GM12878 (cell line): Measurements from ENCODE around the gene TCERG1L. TPM values are rescaled to one million over a fixed set of nuclear protein-coding genes. Genes with fewer than 3 reads are reported as not detected.
A peak's percentile ranks its signal among the peaks of the same experiment; 100 is the strongest.

ENCODE experiments used
- ATAC-seq: fragments of 200-7000 bp; cut with Tn5 transposase; 3 replicates; pipeline ENCODE4 v1.9.1; 2020; ENCODE audit warnings: mild to moderate bottlenecking, moderate library complexity
- BruUV-seq: library from RNA; stranded (reverse); fragments of 400-500 nt; replicated peaks from 2 replicates; lab custom pipeline; 2021; lab: Mats Ljungman, UMichigan
- CTCF ChIA-PET: fragments of 300-600 bp; sonication (Branson Sonifier 250); formaldehyde crosslinking; extraction: SDS; loops from one replicate; lab custom pipeline; 2021; ENCODE audit warnings: inconsistent platforms; lab: Yijun Ruan, JAX
- POLR2A ChIA-PET: fragments of 350-600 bp; formaldehyde crosslinking; extraction: SDS; loops from one replicate; lab custom pipeline; 2021; ENCODE audit warnings: inconsistent platforms; lab: Charles Lee
- RAD21 ChIA-PET: fragments of 300-600 bp; sonication (Branson Sonifier 250); formaldehyde crosslinking; loops from one replicate; lab custom pipeline; 2023; ENCODE audit warnings: antibody characterized with exemption; ENCODE audit not compliant: unreplicated experiment; lab: Charles Lee
- SMC1A ChIA-PET: fragments of 300-600 bp; sonication (Branson Sonifier 250); formaldehyde crosslinking; loops from one replicate; lab custom pipeline; 2023; ENCODE audit not compliant: unreplicated experiment, uncharacterized antibody; lab: Charles Lee
- DNase-seq: peaks from one replicate; pipeline ENCODE4 v3.0.0-alpha.2; 2011; ENCODE audit warnings: low read depth, low spot score
- FAIRE-seq: peaks from 3 replicates; lab custom pipeline; 2011; peaks lifted over from hg19 to GRCh38; lab: Jason Lieb, UNC
- H2AFZ ChIP-seq: 2 replicates; pipeline ENCODE4 v1.6.0; 2011; ENCODE audit warnings: low read depth, low read length, control low read depth; ENCODE audit not compliant: control insufficient read depth
- H3K27ac ChIP-seq: 2 replicates; pipeline ENCODE4 v1.5.1; 2011; ENCODE audit warnings: control low read depth; ENCODE audit not compliant: control insufficient read depth, insufficient read depth
- H3K27me3 ChIP-seq, 2 experiments: replicated peaks in 1 of 2; 2 replicates each; pipeline versions ENCODE4 v1.6.0 to v1.6.1; 2011; ENCODE audit warnings: low read length in 1 of 2; ENCODE audit not compliant: control insufficient read depth in 2 of 2, insufficient read depth in 2 of 2
- H3K36me3 ChIP-seq, 2 experiments: 2 replicates each; pipeline ENCODE4 v1.5.1; 2011; ENCODE audit warnings: low read length in 1 of 2; ENCODE audit not compliant: control insufficient read depth in 2 of 2, insufficient read depth in 2 of 2
- H3K4me1 ChIP-seq: 2 replicates; pipeline ENCODE4 v1.6.1; 2011; ENCODE audit warnings: mild to moderate bottlenecking, low read length, moderate library complexity, mixed read lengths; ENCODE audit not compliant: control insufficient read depth, insufficient read depth
- H3K4me2 ChIP-seq: 2 replicates; pipeline ENCODE4 v1.6.0; 2011; ENCODE audit warnings: control low read depth; ENCODE audit not compliant: control insufficient read depth, insufficient read depth
- H3K4me3 ChIP-seq: fragments of 200-600 bp; sonication (generic); 2 replicates; pipeline ENCODE4 v1.5.1; 2016
- H3K79me2 ChIP-seq: 2 replicates; pipeline ENCODE4 v1.6.0; 2011; ENCODE audit warnings: low read length; ENCODE audit not compliant: control insufficient read depth, insufficient read depth
- H3K9ac ChIP-seq: 2 replicates; pipeline ENCODE4 v1.8.0; 2011; ENCODE audit warnings: low read length, control low read depth, mixed read lengths; ENCODE audit not compliant: control insufficient read depth, insufficient read depth
- H3K9me3 ChIP-seq: replicated peaks from 3 replicates; pipeline ENCODE4 v1.5.1; 2011; ENCODE audit warnings: mild to moderate bottlenecking, low read length; ENCODE audit not compliant: control insufficient read depth, insufficient read depth
- H4K20me1 ChIP-seq: 2 replicates; pipeline ENCODE4 v1.6.0; 2011; ENCODE audit not compliant: control insufficient read depth, insufficient read depth
- EP300 ChIP-seq, 2 experiments: fragments of 150-350 bp in 1 of 2; IDR thresholded peaks; 2 replicates each; pipeline ENCODE4 v1.6.1; 2011 to 2012; ENCODE audit warnings: low read depth in 2 of 2, low read length in 2 of 2, borderline replicate concordance in 1 of 2, improper control_type of control experiment in 1 of 2, inconsistent platforms in 1 of 2; ENCODE audit not compliant: control insufficient read depth in 1 of 2
- HDAC6 ChIP-seq: fragments of 200-600 bp; sonication (generic); IDR thresholded peaks from one replicate; pipeline ENCODE4 v1.8.0; 2017; ENCODE audit warnings: antibody characterized with exemption; ENCODE audit not compliant: unreplicated experiment
- IRF4 ChIP-seq: IDR thresholded peaks from 2 replicates; pipeline ENCODE4 v1.6.1; 2011; ENCODE audit warnings: low read depth, low read length
- JUNB ChIP-seq: IDR thresholded peaks from 2 replicates; pipeline ENCODE4 v1.6.1; 2016; ENCODE audit warnings: antibody characterized with exemption, mild to moderate bottlenecking
- NKRF ChIP-seq: fragments of 450-650 bp; conservative IDR thresholded peaks from 2 replicates; pipeline ENCODE4 v1.6.1; 2017; ENCODE audit warnings: mild to moderate bottlenecking, moderate library complexity
- NR2F1 ChIP-seq: fragments of 450-650 bp; conservative IDR thresholded peaks from 2 replicates; pipeline ENCODE4 v1.6.1; 2017; ENCODE audit warnings: mild to moderate bottlenecking
- PAX8 ChIP-seq: fragments of 450-650 bp; IDR thresholded peaks from 2 replicates; pipeline ENCODE4 v1.6.1; 2017; ENCODE audit warnings: mild to moderate bottlenecking, moderate library complexity
- RCOR1 ChIP-seq: conservative IDR thresholded peaks from 2 replicates; pipeline ENCODE4 v1.6.1; 2012; ENCODE audit warnings: low read depth, low read length, improper control_type of control experiment
- RUNX3 ChIP-seq: IDR thresholded peaks from 2 replicates; pipeline ENCODE4 v1.6.1; 2012; ENCODE audit warnings: low read length, inconsistent platforms
- SMC3 ChIP-seq: IDR thresholded peaks from 2 replicates; pipeline ENCODE4 v1.6.1; 2011; ENCODE audit warnings: low read length, improper control_type of control experiment, borderline replicate concordance
- TARDBP ChIP-seq: IDR thresholded peaks from 2 replicates; pipeline ENCODE4 v1.6.1; 2016; ENCODE audit warnings: borderline replicate concordance
- TCF3 ChIP-seq: IDR thresholded peaks from 2 replicates; pipeline ENCODE4 v1.6.1; 2012; ENCODE audit warnings: low read depth, mild to moderate bottlenecking, low read length, borderline replicate concordance; ENCODE audit not compliant: insufficient read depth
- ZNF274 ChIP-seq: IDR thresholded peaks from one replicate; pipeline ENCODE4 v1.8.0; 2011; ENCODE audit not compliant: insufficient read length, insufficient read depth
- WGBS: methylation state at CpG from one replicate; pipeline ENCODE4 v1.1.6; 2016; ENCODE audit warnings: low lambda C conversion rate; ENCODE audit not compliant: insufficient replicate concordance, insufficient coverage; ENCODE audit errors: missing lambda C conversion rate; 5-methylcytosine and 5-hydroxymethylcytosine counted together
- in situ Hi-C: fragments of 300-500 bp; cut with MboI; formaldehyde crosslinking; loops from 9 replicates; pipeline ENCODE4 v1.14.3; 2018; ENCODE audit warnings: mixed read lengths
- intact Hi-C: fragments of 100-400 bp; cut with micrococcal nuclease; formaldehyde crosslinking; loops from one replicate; pipeline ENCODE4 v1.14.2; 2022; ENCODE audit not compliant: unreplicated experiment
- polyA plus RNA-seq, 11 experiments: library from polyadenylated mRNA; depleted of rRNA in 4 of 11; unstranded in 6 of 11; stranded (reverse) in 5 of 11; fragments of >200 nt; fragmentation: Nextera tagmentation in 4 of 11; fragmentation: Illumina TruSeq in 1 of 11; extraction: Ambion mirVana in 4 of 11; extraction: Trizol in 1 of 11; gene quantifications; 1 replicate in 1 of 11; 2 replicates in 10 of 11; pipeline versions ENCODE4 v1.2.1 to v1.2.3, GENCODE V29; 2011 to 2016; ENCODE audit warnings: inconsistent platforms in 2 of 11, missing spikeins in 2 of 11, low read depth in 1 of 11
- total RNA-seq, 4 experiments: library from RNA; depleted of rRNA in 3 of 4; stranded (reverse); fragments of >200 nt in 3 of 4; fragmentation: Illumina TruSeq in 1 of 4; extraction: Trizol in 1 of 4; gene quantifications; 2 replicates each; pipeline versions ENCODE4 v1.2.1 to v1.2.3, GENCODE V29; 2013 to 2021
- TF ChIP-seq, protein P1 (sequence below): IDR thresholded peaks from 2 replicates; pipeline ENCODE4 v1.6.1; 2011; ENCODE audit warnings: borderline replicate concordance, low read depth, mild to moderate bottlenecking, moderate library complexity, low read length; ENCODE audit not compliant: insufficient read depth, poor library complexity, severe bottlenecking

Gene TCERG1L
- total and polyA plus RNA-seq, 10 of the 15 experiments (the other 5 are each of a cell fraction or from before 2014, with no cell fraction given): not detected

DNA sequence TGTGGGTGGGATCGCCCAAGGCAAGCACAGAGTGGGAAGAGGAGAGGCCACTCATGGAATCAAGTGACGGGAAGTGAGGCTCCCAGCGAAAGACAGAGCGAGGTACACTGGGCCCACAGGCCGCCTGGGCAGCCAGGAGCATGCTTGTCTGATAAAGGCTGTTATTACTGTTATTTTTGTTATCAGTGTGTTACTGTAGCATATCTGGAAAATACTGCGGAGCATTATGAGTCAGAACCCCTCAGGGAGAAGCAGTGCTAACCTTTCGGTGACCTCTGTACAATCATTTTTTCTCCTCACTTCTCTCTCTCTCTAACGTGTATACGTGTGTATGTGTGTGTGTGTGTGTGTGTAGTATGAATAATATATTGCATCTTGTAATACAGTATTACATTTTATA lies 3.8 kb upstream of the TCERG1L start:
- ATAC-seq (no peak), FAIRE-seq (no peak), DNase-seq (no peak)
- ChIA-PET RAD21 (no interaction called here), CTCF (no interaction called here), POLR2A (no interaction called here), SMC1A (no interaction called here)
- H3K36me3 ChIP-seq: no peaks in the 10 kb centered on the region
- no peak overlapping the region for H3K4me2 ChIP-seq
- peak; percentile 60 for TF ChIP-seq NR2F1
- TF ChIP-seq EP300 (IDR thresholded peaks at IDR 0.05; ENCODE audit: borderline replicate concordance in 1 of 2, control insufficient read depth in 1 of 2, low read depth in 2 of 2, low read length in 2 of 2): no peak
- 0 out of 2 replicates have a peak, but pooled peaks have one; percentile 11 for TF ChIP-seq IRF4
- peak; percentile 55; the same call in 1 of the 2 replicates for TF ChIP-seq JUNB
- no peaks in the 10 kb centered on the region for H4K20me1 ChIP-seq
- peaks cover 0 to 3% of the 10 kb centered on the region in 2 experiments; a peak in 1 of 4 replicates for H3K27me3 ChIP-seq
- no peak overlapping the region for H3K27ac ChIP-seq
- no peak overlapping the region for H3K9ac ChIP-seq
- intact Hi-C loops (no loop called here), in situ Hi-C loops (no loop called here)
- WGBS: 4% methylated on average over 9 of the region's 9 CpGs
- H3K9me3 ChIP-seq: no peaks in the 10 kb centered on the region; the same call in 2 of the 3 replicates
- H3K79me2 ChIP-seq: no peaks in the 10 kb centered on the region
- no peaks in the 10 kb centered on the region for H3K4me1 ChIP-seq
- BruUV-seq: no TSS peak
- H2AFZ ChIP-seq: no peak overlapping the region
- H3K4me3 ChIP-seq: no peak overlapping the region

DNA sequence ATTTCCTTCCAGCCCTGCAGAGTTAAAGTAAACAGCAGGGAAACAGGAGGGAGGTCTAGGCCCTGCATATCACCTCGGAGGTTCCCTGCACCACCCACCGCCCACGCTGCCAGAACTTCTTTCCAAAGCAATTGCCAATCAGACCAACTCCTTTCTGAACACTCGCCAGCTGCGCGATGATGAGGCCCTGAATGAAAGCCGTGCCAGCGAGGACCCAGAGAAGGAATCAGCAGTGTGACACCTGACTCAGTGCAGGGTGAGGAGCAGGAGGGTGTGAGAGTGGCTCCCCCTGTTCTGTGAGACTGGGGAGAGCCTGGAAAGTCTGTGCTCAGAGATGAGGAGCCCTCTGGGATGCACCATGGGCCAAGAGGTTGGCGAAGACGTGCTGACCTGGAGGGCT lies 3.3 kb upstream of the TCERG1L start:
- FAIRE-seq: no peak
- H3K27ac ChIP-seq: no peak overlapping the region
- no peak for TF ChIP-seq HDAC6
- no peak for TF ChIP-seq SMC3
- TF ChIP-seq RUNX3: no peak
- no peak for TF ChIP-seq ZNF274
- TF ChIP-seq RCOR1: no peak
- TF ChIP-seq TARDBP: no peak
- TF ChIP-seq, protein P1, sequence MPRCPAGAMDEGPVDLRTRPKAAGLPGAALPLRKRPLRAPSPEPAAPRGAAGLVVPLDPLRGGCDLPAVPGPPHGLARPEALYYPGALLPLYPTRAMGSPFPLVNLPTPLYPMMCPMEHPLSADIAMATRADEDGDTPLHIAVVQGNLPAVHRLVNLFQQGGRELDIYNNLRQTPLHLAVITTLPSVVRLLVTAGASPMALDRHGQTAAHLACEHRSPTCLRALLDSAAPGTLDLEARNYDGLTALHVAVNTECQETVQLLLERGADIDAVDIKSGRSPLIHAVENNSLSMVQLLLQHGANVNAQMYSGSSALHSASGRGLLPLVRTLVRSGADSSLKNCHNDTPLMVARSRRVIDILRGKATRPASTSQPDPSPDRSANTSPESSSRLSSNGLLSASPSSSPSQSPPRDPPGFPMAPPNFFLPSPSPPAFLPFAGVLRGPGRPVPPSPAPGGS: no peak
- no peak for TF ChIP-seq NKRF
- TF ChIP-seq TCF3: no peak
- no peak for TF ChIP-seq PAX8
- TF ChIP-seq, all 136 proteins: peak for 0
- Histone ChIP-seq H2AFZ (no peak overlapping the region), H3K4me3 (no peak overlapping the region), H4K20me1 (no peaks in the 10 kb centered on the region), H3K79me2 (no peaks in the 10 kb centered on the region), H3K9ac (no peak overlapping the region), H3K36me3 (no peaks in the 10 kb centered on the region), H3K4me2 (no peak overlapping the region), H3K9me3 (no peaks in the 10 kb centered on the region; the same call in 1 of the 3 replicates), H3K27me3 (peaks cover 0 to 5% of the 10 kb centered on the region in 2 experiments; a peak in 1 of 4 replicates), H3K4me1 (no peaks in the 10 kb centered on the region)
- WGBS: 26% methylated on average over 10 of the region's 10 CpGs
- in situ Hi-C loops (no loop called here), intact Hi-C loops (no loop called here)
- ChIA-PET POLR2A (no interaction called here), SMC1A (no interaction called here), RAD21 (no interaction called here), CTCF (no interaction called here)
- DNase-seq: no peak
- no peak for ATAC-seq
- no TSS peak for BruUV-seq
